ENCODE results near the gene SYNDIG1. TPM values are rescaled to one million over a fixed set of nuclear protein-coding genes. Genes with fewer than 3 reads are reported as not detected.

Gene SYNDIG1
- total RNA-seq, 1 experiment from 2014 or later = not detected

DNA sequence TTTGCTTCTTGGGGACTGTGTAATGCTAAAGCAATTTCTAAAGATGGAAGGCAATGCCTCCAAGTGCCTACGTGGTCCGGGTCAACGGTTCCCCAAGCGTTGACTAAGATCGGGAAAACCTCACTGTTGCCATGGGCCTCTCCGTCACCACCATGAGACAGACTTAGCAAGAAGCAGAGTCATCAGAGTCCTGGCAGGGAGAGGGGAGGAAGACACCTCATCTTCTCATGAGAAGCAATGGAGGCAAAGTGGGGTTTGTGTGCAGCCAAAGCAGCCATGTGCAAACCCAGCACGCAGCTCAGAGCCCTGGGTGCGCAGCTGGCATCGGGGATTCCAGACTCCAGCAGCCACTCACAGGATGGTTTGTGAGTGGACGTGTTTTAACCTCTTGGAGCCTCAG lies 111.4 kb downstream of the SYNDIG1 start:
- H3K9me3 Mint-ChIP-seq (ENCODE audit: unreplicated experiment) = no peaks in the 10 kb centered on the region
- intact Hi-C loops (cut with micrococcal nuclease; ENCODE audit: unreplicated experiment) = no loop called here
- Histone ChIP-seq H3K36me3 (ENCODE audit: control insufficient read depth, insufficient read depth, low read length) (no peaks in the 10 kb centered on the region), H3K27me3 (replicated peaks; ENCODE audit: control insufficient read depth, insufficient read depth, low read length) (no peaks in the 10 kb centered on the region; the same call in none of the 2 replicates), H3K4me1 (no peaks in the 10 kb centered on the region), H3K4me3 (ENCODE audit: low read depth, low read length) (no peak overlapping the region), H3K9me3 (no peaks in the 10 kb centered on the region)
- H3K4me3 Mint-ChIP-seq (ENCODE audit: unreplicated experiment) = no peak overlapping the region
- CTCF ChIA-PET = no interaction called here
- TF ChIP-seq, protein P1, sequence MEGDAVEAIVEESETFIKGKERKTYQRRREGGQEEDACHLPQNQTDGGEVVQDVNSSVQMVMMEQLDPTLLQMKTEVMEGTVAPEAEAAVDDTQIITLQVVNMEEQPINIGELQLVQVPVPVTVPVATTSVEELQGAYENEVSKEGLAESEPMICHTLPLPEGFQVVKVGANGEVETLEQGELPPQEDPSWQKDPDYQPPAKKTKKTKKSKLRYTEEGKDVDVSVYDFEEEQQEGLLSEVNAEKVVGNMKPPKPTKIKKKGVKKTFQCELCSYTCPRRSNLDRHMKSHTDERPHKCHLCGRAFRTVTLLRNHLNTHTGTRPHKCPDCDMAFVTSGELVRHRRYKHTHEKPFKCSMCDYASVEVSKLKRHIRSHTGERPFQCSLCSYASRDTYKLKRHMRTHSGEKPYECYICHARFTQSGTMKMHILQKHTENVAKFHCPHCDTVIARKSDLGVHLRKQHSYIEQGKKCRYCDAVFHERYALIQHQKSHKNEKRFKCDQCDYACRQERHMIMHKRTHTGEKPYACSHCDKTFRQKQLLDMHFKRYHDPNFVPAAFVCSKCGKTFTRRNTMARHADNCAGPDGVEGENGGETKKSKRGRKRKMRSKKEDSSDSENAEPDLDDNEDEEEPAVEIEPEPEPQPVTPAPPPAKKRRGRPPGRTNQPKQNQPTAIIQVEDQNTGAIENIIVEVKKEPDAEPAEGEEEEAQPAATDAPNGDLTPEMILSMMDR (IDR thresholded peaks at IDR 0.05; ENCODE audit: insufficient read depth in 1 of 2, low read depth in 1 of 2, low read length in 1 of 2, severe bottlenecking in 1 of 2, unreplicated experiment in 1 of 2) = no peak
- H3K4me1 Mint-ChIP-seq (ENCODE audit: low read depth, unreplicated experiment) = no peaks in the 10 kb centered on the region
- DNase-seq = no peak
- no peaks in the 10 kb centered on the region for H3K36me3 Mint-ChIP-seq (ENCODE audit: insufficient read depth, unreplicated experiment)
- BruUV-seq (replicated peaks) = no TSS peak
- no peak overlapping the region for H3K27ac Mint-ChIP-seq (ENCODE audit: unreplicated experiment)
- POLR2A ChIA-PET = interaction anchor here (0.6 kb wide), 1 partner anchor 518 kb away, joined by 5 read pairs; no protein-coding TSS in a partner anchor
- peaks cover 17% of the 10 kb centered on the region for H3K27me3 Mint-ChIP-seq (ENCODE audit: insufficient read depth, unreplicated experiment)

DNA sequence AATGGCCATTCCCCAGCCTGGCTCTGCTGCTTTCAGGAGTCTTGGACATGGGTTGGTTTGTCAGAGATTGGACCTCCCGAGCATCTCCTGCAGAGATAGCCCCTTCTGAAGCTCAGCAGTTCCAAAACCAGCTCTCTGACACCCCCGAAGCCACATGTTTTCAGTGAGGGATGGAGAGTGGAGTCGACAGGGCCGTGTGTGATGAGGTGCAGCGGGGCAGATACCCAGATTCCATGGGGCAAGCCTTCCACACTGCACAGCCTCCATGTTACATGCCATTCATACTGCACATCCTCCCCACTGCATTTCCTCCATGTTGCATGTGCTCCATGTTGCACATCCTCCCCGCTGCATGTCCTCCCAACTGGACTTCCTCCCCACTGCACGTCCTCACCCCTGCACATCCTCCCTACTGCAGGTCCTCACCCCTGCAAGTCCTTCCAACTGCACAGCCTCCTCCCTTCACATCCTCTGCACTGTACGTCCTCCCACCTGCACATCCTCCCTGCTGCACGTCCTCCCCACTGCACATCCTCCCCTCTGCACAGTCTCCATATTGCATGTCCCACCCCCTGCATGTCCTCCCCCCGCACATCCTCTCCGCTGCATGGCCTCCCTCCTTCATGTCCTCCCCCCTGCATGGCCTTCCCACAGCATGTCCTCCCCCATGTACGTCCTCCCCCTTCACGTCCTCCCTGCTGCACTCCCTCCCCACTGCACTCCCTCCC lies 112.2 kb downstream of the SYNDIG1 start:
- no peak for DNase-seq
- Mint-ChIP-seq H3K27ac (ENCODE audit: unreplicated experiment) (no peak overlapping the region), H3K4me3 (ENCODE audit: unreplicated experiment) (no peak overlapping the region), H3K27me3 (ENCODE audit: insufficient read depth, unreplicated experiment) (peaks cover 13% of the 10 kb centered on the region), H3K9me3 (ENCODE audit: unreplicated experiment) (no peaks in the 10 kb centered on the region), H3K36me3 (ENCODE audit: insufficient read depth, unreplicated experiment) (no peaks in the 10 kb centered on the region), H3K4me1 (ENCODE audit: low read depth, unreplicated experiment) (no peaks in the 10 kb centered on the region)
- H3K27me3 ChIP-seq (replicated peaks; ENCODE audit: control insufficient read depth, insufficient read depth, low read length) = no peaks in the 10 kb centered on the region; the same call in none of the 2 replicates
- ChIA-PET POLR2A (no interaction called here), CTCF (no interaction called here)
- H3K36me3 ChIP-seq (ENCODE audit: control insufficient read depth, insufficient read depth, low read length) = no peaks in the 10 kb centered on the region
- intact Hi-C loops (cut with micrococcal nuclease; ENCODE audit: unreplicated experiment) = no loop called here
- BruUV-seq (replicated peaks) = no TSS peak
- H3K4me1 ChIP-seq = no peaks in the 10 kb centered on the region
- H3K9me3 ChIP-seq = no peaks in the 10 kb centered on the region
- TF ChIP-seq, protein P1 (IDR thresholded peaks at IDR 0.05; ENCODE audit: insufficient read depth in 1 of 2, low read depth in 1 of 2, low read length in 1 of 2, severe bottlenecking in 1 of 2, unreplicated experiment in 1 of 2) = no peak
- H3K4me3 ChIP-seq (ENCODE audit: low read depth, low read length) = no peak overlapping the region

DNA sequence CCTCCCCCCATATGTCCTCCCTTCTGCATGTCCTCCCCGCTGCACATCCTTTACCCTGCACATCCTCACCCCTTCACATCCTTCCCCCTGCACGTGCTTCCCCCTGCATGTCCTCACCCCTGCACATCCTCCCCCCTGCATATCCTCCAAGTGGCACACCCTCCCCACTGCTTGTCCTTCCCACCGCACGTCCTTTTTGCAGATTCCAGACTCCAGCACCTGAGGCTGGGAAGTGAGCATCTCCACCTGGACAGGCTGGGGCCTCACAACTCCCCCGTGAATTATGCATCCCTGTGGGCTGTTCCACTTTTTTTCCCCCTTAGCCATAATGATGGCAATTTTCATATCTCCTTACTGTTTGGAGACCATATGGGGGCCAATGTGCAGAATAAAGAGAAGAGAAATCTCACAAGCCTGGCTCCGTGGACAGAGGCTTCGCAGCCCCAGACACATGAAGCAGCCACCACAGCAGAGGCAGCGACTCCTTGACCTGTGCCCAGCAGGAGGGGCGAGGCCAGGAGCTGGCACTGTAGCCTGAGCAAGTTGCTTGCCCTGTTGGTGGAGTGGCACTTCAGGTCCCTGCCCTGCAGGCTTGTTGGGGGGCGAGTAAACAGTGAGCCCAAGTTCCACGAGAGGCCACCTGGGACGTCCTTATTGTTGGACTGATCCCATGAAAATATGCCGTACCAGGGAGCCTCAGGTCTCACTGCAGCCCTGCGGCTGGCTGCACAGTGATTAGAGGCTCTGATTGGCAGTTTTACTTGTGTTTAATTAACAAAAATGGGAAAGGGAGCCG lies 113.1 kb downstream of the SYNDIG1 start:
- Histone ChIP-seq H3K9me3 (no peaks in the 10 kb centered on the region), H3K27me3 (replicated peaks; ENCODE audit: control insufficient read depth, insufficient read depth, low read length) (no peaks in the 10 kb centered on the region; the same call in none of the 2 replicates), H3K36me3 (ENCODE audit: control insufficient read depth, insufficient read depth, low read length) (no peaks in the 10 kb centered on the region), H3K4me1 (no peaks in the 10 kb centered on the region), H3K4me3 (ENCODE audit: low read depth, low read length) (no peak overlapping the region)
- BruUV-seq (replicated peaks) = no TSS peak
- ChIA-PET POLR2A (no interaction called here), CTCF (no interaction called here)
- no peak for DNase-seq
- peaks cover 13% of the 10 kb centered on the region for H3K27me3 Mint-ChIP-seq (ENCODE audit: insufficient read depth, unreplicated experiment)
- no peaks in the 10 kb centered on the region for H3K36me3 Mint-ChIP-seq (ENCODE audit: insufficient read depth, unreplicated experiment)
- no peaks in the 10 kb centered on the region for H3K9me3 Mint-ChIP-seq (ENCODE audit: unreplicated experiment)
- H3K27ac Mint-ChIP-seq (ENCODE audit: unreplicated experiment) = no peak overlapping the region
- intact Hi-C loops (cut with micrococcal nuclease; ENCODE audit: unreplicated experiment) = no loop called here
- H3K4me1 Mint-ChIP-seq (ENCODE audit: low read depth, unreplicated experiment) = no peaks in the 10 kb centered on the region
- no peak overlapping the region for H3K4me3 Mint-ChIP-seq (ENCODE audit: unreplicated experiment)
- TF ChIP-seq, protein P1 (IDR thresholded peaks at IDR 0.05; ENCODE audit: insufficient read depth in 1 of 2, low read depth in 1 of 2, low read length in 1 of 2, severe bottlenecking in 1 of 2, unreplicated experiment in 1 of 2) = no peak
